ENCODE data around the gene LRRK2. TPM values are rescaled to one million over a fixed set of nuclear protein-coding genes. Genes with fewer than 3 reads are reported as not detected.

LRRK2 gene
- total and polyA plus RNA-seq, 2 of the 13 experiments (the other 11 are each of a cell fraction or from before 2014, with no cell fraction given), result not detected

GRCh38 chr12:40185303-40185693 lies 39.5 kb upstream of the LRRK2 start:
- H3K36me3 ChIP-seq (replicated peaks in 1 of 2; ENCODE audit: control insufficient read depth in 1 of 2, insufficient read depth in 2 of 2, low read length in 2 of 2), result no peaks in the 10 kb centered on the region
- no peak overlapping the region for H3K9ac ChIP-seq (ENCODE audit: insufficient read depth, low read depth, low read length)
- no peaks in the 10 kb centered on the region for H4K20me1 ChIP-seq (ENCODE audit: insufficient read depth, low read length)
- H3K4me1 ChIP-seq (ENCODE audit: insufficient read depth, low read length), result no peaks in the 10 kb centered on the region
- no peak overlapping the region for H2AFZ ChIP-seq (ENCODE audit: low read length)
- WGBS (ENCODE audit: low lambda C conversion rate), result 28% methylated on average over 4 of the region's 4 CpGs
- no peak for ATAC-seq
- no peak overlapping the region for H3K27ac ChIP-seq (ENCODE audit: extremely low read length, insufficient read depth, low read length)
- H3K4me3 ChIP-seq (replicated peaks in 1 of 3; ENCODE audit: insufficient read depth in 1 of 3, low read depth in 2 of 3, low read length in 3 of 3), result no peak overlapping the region
- intact Hi-C loops (cut with micrococcal nuclease; ENCODE audit: unreplicated experiment), result no loop called here
- no TSS peak for BruUV-seq (replicated peaks)
- no peak overlapping the region for H3K4me2 ChIP-seq (ENCODE audit: low read depth, low read length)
- no peak for FAIRE-seq
- peaks cover 10% of the 10 kb centered on the region; the same call in 1 of the 2 replicates for H3K9me3 ChIP-seq (ENCODE audit: low read length)
- no peaks in the 10 kb centered on the region for H3K27me3 ChIP-seq (ENCODE audit: control insufficient read depth in 1 of 2, insufficient read depth in 2 of 2, low read length in 2 of 2)
- in situ Hi-C loops (cut with HindIII; ENCODE audit: extremely low pct_ligation_motif_present, low pct_unique_long_range_greater_than_20kb), result no loop called here
- POLR2A ChIA-PET, result no interaction called here
- CTCF ChIA-PET (ENCODE audit: low intra/inter-chr PET ratio, low total read pairs), result no interaction called here
- H3K79me2 ChIP-seq (ENCODE audit: insufficient read depth, low read length), result no peaks in the 10 kb centered on the region
- no peak for DNase-seq (ENCODE audit: low spot score)
- TF ChIP-seq NR2F6 (IDR thresholded peaks at IDR 0.05) (no peak), NR2F6 (CRISPR knock-in tag; IDR thresholded peaks at IDR 0.05) (no peak), ZFAT (CRISPR knock-in tag; conservative IDR thresholded peaks at IDR 0.05) (no peak), PHF21A (CRISPR knock-in tag; IDR thresholded peaks at IDR 0.05) (no peak), AHR (CRISPR knock-in tag; IDR thresholded peaks at IDR 0.05) (no peak), ZNF616 (CRISPR knock-in tag; IDR thresholded peaks at IDR 0.05; ENCODE audit: low read depth) (no peak), EEA1 (CRISPR knock-in tag; IDR thresholded peaks at IDR 0.05; ENCODE audit: borderline replicate concordance) (no peak), CSRNP1 (CRISPR knock-in tag; IDR thresholded peaks at IDR 0.05) (no peak), ZNF101 (CRISPR knock-in tag; IDR thresholded peaks at IDR 0.05; ENCODE audit: borderline replicate concordance, low read depth) (no peak), ARID4A (CRISPR knock-in tag; IDR thresholded peaks at IDR 0.05; ENCODE audit: borderline replicate concordance) (no peak), SP2 (CRISPR knock-in tag; IDR thresholded peaks at IDR 0.05) (no peak), HNRNPK (IDR thresholded peaks at IDR 0.05; ENCODE audit: low read depth, low read length, poor library complexity, severe bottlenecking) (no peak), KAT8 (CRISPR knock-in tag; IDR thresholded peaks at IDR 0.05) (no peak), ZSCAN30 (CRISPR knock-in tag; IDR thresholded peaks at IDR 0.05) (no peak), NFRKB (IDR thresholded peaks at IDR 0.05) (no peak), PBX2 (CRISPR knock-in tag; IDR thresholded peaks at IDR 0.05) (no peak)
